Measurements from ENCODE around the gene ADD1. TPM values are rescaled to one million over a fixed set of nuclear protein-coding genes. Genes with fewer than 3 reads are reported as not detected.

The ADD1 gene
- polyA plus RNA-seq, 3 donors: 76.1 to 122 (median 103) TPM

DNA sequence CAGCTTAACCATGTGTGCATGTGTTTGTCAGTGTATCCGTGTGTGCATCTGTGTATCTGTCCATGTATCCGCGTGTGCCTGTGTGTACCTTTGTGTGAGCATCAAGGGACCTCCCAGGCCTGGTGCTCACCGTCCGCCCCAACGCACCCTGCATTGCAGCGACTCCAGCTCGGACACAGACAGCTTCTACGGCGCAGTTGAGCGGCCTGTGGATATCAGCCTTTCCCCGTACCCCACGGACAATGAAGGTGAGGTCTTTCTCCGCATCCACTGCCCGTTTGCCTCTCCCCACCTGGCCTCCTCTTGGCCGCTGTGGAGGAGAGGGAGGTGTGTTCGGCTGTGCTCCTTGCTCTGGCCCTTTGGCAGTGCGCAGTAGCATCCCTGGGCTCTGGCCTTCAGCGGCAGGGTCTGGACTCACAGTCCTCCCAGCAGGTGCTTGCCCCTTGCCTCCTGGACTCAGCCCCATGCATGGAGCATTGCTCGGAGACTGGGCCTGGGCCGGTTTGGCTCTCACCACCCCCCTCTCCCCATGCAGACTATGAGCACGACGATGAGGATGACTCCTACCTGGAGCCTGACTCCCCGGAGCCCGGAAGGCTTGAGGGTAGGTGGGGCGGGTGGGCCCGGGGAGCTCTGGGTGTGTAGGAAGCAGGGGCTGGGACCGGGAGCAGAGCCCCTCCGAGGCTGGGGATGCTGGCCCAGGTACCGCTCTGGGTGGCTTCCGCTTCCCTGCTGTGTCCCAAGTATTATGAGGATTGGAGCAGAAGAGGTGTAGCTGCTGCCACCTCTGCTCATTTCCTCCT, 16.4 kb upstream of the ADD1 start:
- H2AFZ ChIP-seq (ENCODE audit: insufficient read depth, low read depth, low read length, poor library complexity, severe bottlenecking): no peak overlapping the region
- no peaks in the 10 kb centered on the region for H3K9me3 ChIP-seq (replicated peaks in 1 of 2; ENCODE audit: control insufficient read depth in 1 of 2, insufficient read depth in 1 of 2, low read length in 2 of 2)
- TF ChIP-seq, protein P1, sequence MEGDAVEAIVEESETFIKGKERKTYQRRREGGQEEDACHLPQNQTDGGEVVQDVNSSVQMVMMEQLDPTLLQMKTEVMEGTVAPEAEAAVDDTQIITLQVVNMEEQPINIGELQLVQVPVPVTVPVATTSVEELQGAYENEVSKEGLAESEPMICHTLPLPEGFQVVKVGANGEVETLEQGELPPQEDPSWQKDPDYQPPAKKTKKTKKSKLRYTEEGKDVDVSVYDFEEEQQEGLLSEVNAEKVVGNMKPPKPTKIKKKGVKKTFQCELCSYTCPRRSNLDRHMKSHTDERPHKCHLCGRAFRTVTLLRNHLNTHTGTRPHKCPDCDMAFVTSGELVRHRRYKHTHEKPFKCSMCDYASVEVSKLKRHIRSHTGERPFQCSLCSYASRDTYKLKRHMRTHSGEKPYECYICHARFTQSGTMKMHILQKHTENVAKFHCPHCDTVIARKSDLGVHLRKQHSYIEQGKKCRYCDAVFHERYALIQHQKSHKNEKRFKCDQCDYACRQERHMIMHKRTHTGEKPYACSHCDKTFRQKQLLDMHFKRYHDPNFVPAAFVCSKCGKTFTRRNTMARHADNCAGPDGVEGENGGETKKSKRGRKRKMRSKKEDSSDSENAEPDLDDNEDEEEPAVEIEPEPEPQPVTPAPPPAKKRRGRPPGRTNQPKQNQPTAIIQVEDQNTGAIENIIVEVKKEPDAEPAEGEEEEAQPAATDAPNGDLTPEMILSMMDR (IDR thresholded peaks at IDR 0.05): no peak
- Mint-ChIP-seq H3K4me1 (peaks cover 1% of the 10 kb centered on the region), H3K4me3 (no peak overlapping the region), H3K9me3 (peaks cover 0 to 1% (median 0%) of the 10 kb centered on the region in 7 donors), H3K36me3 (peaks cover 89 to 100% of the 10 kb centered on the region in 2 donors), H3K27ac (peak overlapping the region in 2 of 7 donors; percentile 56 to 61), H3K27me3 (ENCODE audit: low read depth in 3 of 3) (peaks cover 0 to 2% (median 0%) of the 10 kb centered on the region in 3 donors)
- no peak overlapping the region for H3K9ac ChIP-seq (ENCODE audit: insufficient read depth, low read length, poor library complexity, severe bottlenecking)
- H3K27ac ChIP-seq (ENCODE audit: low read depth in 1 of 2, low read length in 2 of 2): no peak overlapping the region
- peaks cover 100% of the 10 kb centered on the region for H4K20me1 ChIP-seq (ENCODE audit: insufficient read depth, low read length)
- H3K36me3 ChIP-seq (replicated peaks in 1 of 2; ENCODE audit: control insufficient read depth in 1 of 2, insufficient read depth in 2 of 2, low read length in 2 of 2): peaks cover 100% of the 10 kb centered on the region in 2 donors
- no peak overlapping the region for H3K4me2 ChIP-seq (replicated peaks; ENCODE audit: extremely low read depth, low read length, poor library complexity, severe bottlenecking)
- no peaks in the 10 kb centered on the region for H3K27me3 ChIP-seq (ENCODE audit: control insufficient read depth in 2 of 2, insufficient read depth in 2 of 2, low read length in 2 of 2)
- 92% methylated on average over 12 of the region's 31 CpGs for WGBS (ENCODE audit: insufficient coverage)
- intact Hi-C loops (cut with micrococcal nuclease): no loop called here
- no peaks in the 10 kb centered on the region for H3K4me1 ChIP-seq (ENCODE audit: control insufficient read depth in 1 of 2, insufficient read depth in 2 of 2, low read length in 2 of 2)
- H3K79me2 ChIP-seq (ENCODE audit: insufficient read depth, low read length): peaks cover 55% of the 10 kb centered on the region
- DNase-seq: no peak
- H3K4me3 ChIP-seq (replicated peaks in 1 of 3; ENCODE audit: low read depth in 2 of 3, low read length in 3 of 3): no peak overlapping the region

DNA sequence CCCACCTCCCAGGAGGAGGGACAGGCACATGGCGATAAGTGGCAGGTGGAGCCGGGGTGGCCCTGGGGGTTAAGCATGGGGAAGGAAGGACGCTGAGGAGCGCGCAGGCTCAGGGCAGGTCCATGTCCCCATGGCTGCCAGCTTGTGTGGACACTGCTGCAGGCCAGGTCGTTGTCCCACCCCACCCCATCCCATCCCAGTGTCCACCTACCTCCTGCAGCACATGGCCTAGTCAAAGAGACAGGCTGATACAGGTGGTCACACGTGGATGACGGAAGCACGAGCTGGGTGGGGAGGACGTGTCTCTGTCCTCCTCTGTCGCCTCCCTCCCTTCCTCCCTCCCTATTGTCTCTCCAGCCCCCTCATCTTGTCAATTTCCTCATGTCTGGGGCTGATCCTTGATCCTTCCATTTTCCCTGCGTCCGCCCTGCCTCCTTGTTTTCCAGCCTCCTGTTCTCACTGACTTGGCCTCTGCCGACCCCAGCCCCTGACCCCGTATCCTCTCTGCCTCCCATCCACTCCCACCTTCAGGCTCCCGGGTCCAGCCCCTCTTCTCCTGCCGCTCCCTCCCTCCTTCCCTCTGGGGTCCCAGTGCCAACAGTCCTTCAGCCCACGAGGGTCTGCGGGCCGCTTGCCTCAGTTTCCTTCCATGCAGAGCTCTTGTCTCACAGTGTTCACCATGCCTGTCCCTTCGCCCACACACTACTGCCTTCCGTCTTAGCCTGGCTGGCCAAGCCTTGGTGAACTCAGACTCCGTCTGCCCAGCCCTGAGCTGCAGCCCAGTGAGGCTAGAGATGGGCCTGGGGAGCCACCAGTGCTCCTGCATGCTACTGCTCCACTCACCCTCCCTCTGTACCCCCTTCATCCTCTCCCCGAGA, 15.5 kb upstream of the ADD1 start:
- peaks cover 90 to 100% of the 10 kb centered on the region in 2 donors for H3K36me3 Mint-ChIP-seq
- 98% methylated on average over 12 of the region's 24 CpGs for WGBS (ENCODE audit: insufficient coverage)
- H3K9ac ChIP-seq (ENCODE audit: insufficient read depth, low read length, poor library complexity, severe bottlenecking): no peak overlapping the region

More for the DNA sequence above, 15.5 kb upstream of the ADD1 start:
- H4K20me1 ChIP-seq (ENCODE audit: insufficient read depth, low read length): peaks cover 100% of the 10 kb centered on the region
- no peaks in the 10 kb centered on the region for H3K27me3 ChIP-seq (ENCODE audit: control insufficient read depth in 2 of 2, insufficient read depth in 2 of 2, low read length in 2 of 2)
- peaks cover 100% of the 10 kb centered on the region in 2 donors for H3K36me3 ChIP-seq (replicated peaks in 1 of 2; ENCODE audit: control insufficient read depth in 1 of 2, insufficient read depth in 2 of 2, low read length in 2 of 2)
- H3K4me3 Mint-ChIP-seq: peak overlapping the region in 1 of 2 donors; percentile 24
- DNase-seq: no peak
- no peak overlapping the region for H3K27ac ChIP-seq (ENCODE audit: low read depth in 1 of 2, low read length in 2 of 2)
- no peaks in the 10 kb centered on the region for H3K9me3 ChIP-seq (replicated peaks in 1 of 2; ENCODE audit: control insufficient read depth in 1 of 2, insufficient read depth in 1 of 2, low read length in 2 of 2)
- no peak overlapping the region for H3K4me2 ChIP-seq (replicated peaks; ENCODE audit: extremely low read depth, low read length, poor library complexity, severe bottlenecking)
- H3K79me2 ChIP-seq (ENCODE audit: insufficient read depth, low read length): peaks cover 47% of the 10 kb centered on the region
- no peak overlapping the region for H3K4me3 ChIP-seq (replicated peaks in 1 of 3; ENCODE audit: low read depth in 2 of 3, low read length in 3 of 3)
- TF ChIP-seq, protein P1 (IDR thresholded peaks at IDR 0.05): no peak
- peaks cover 0 to 2% (median 0%) of the 10 kb centered on the region in 3 donors for H3K27me3 Mint-ChIP-seq (ENCODE audit: low read depth in 3 of 3)
- intact Hi-C loops (cut with micrococcal nuclease): no loop called here
- no peak overlapping the region for H2AFZ ChIP-seq (ENCODE audit: insufficient read depth, low read depth, low read length, poor library complexity, severe bottlenecking)
- peak overlapping the region in 3 of 7 donors; percentile 3 to 61 (median 11) for H3K27ac Mint-ChIP-seq
- H3K4me1 Mint-ChIP-seq: peaks cover 2% of the 10 kb centered on the region
- peaks cover 0 to 2% of the 10 kb centered on the region in 2 donors for H3K4me1 ChIP-seq (ENCODE audit: control insufficient read depth in 1 of 2, insufficient read depth in 2 of 2, low read length in 2 of 2)
- peaks cover 0 to 1% (median 0%) of the 10 kb centered on the region in 7 donors for H3K9me3 Mint-ChIP-seq
